ENCODE data around the gene UCP3.

Gene UCP3

GRCh38 chr11:73977856-73978519, 30.9 kb downstream of the UCP3 start:
- DNase-seq (ENCODE audit: low read depth in 2 of 2), result no peak

GRCh38 chr11:73976451-73977151, 32.3 kb downstream of the UCP3 start:
- no peak for DNase-seq (ENCODE audit: low read depth in 2 of 2)

GRCh38 chr11:73975479-73975757, 33.5 kb downstream of the UCP3 start:
- no peak for DNase-seq (ENCODE audit: low read depth in 2 of 2)

- DNase-seq (ENCODE audit: low read depth in 2 of 2), result no peak
Observed at GRCh38 chr11:73974604-73975478, 34.0 kb downstream of the UCP3 start.

GRCh38 chr11:73972620-73973449, 36.0 kb downstream of the UCP3 start:
- no peak for DNase-seq (ENCODE audit: low read depth in 2 of 2)

GRCh38 chr11:73972187-73972586, 36.7 kb downstream of the UCP3 start:
- DNase-seq (ENCODE audit: low read depth in 2 of 2), result no peak

- no peak for DNase-seq (ENCODE audit: low read depth in 2 of 2)
Observed at GRCh38 chr11:73971175-73971719, 37.6 kb downstream of the UCP3 start.

- no peak for DNase-seq (ENCODE audit: low read depth in 2 of 2)
Observed at GRCh38 chr11:73969991-73970800, 38.7 kb downstream of the UCP3 start.

- DNase-seq (ENCODE audit: low read depth in 2 of 2), result no peak
Observed at GRCh38 chr11:73969091-73969490, 39.8 kb downstream of the UCP3 start.

GRCh38 chr11:73968356-73968966, 40.4 kb downstream of the UCP3 start:
- no peak for DNase-seq (ENCODE audit: low read depth in 2 of 2)

GRCh38 chr11:73965764-73966121, 43.1 kb downstream of the UCP3 start:
- no peak for DNase-seq (ENCODE audit: low read depth in 2 of 2)

- no peak for DNase-seq (ENCODE audit: low read depth in 2 of 2)
Observed at GRCh38 chr11:73965076-73965763, 43.7 kb downstream of the UCP3 start.

- no peak for DNase-seq (ENCODE audit: low read depth in 2 of 2)
Observed at GRCh38 chr11:73963861-73964260, 45.0 kb downstream of the UCP3 start.

- DNase-seq (ENCODE audit: low read depth in 2 of 2), result no peak
Observed at GRCh38 chr11:73962101-73962705, 46.7 kb downstream of the UCP3 start.

GRCh38 chr11:73961321-73961720, 47.6 kb downstream of the UCP3 start:
- no peak for DNase-seq (ENCODE audit: low read depth in 2 of 2)

- DNase-seq (ENCODE audit: low read depth in 2 of 2), result no peak
Observed at GRCh38 chr11:73958521-73959141, 50.3 kb downstream of the UCP3 start.

GRCh38 chr11:73957654-73958361, 51.1 kb downstream of the UCP3 start:
- no peak for DNase-seq (ENCODE audit: low read depth in 2 of 2)

Measured in fibroblast of skin of left quadriceps (primary cell).